Transverse colon (tissue), 4 donors: ENCODE results near the gene HMGCS1. TPM values are rescaled to one million over a fixed set of nuclear protein-coding genes. Genes with fewer than 3 reads are reported as not detected.

Experiments
- DNase-seq: peaks from one replicate; pipeline ENCODE4 v3.0.0-alpha.2; 2019
- H3K27ac ChIP-seq, 4 donors: fragments of 200-600 bp; sonication (generic); 2 replicates each; pipeline ENCODE4 v1.5.1; 2016 to 2018; ENCODE audit warnings: inconsistent platforms in 4 of 4
- H3K27me3 ChIP-seq: fragments of 200-600 bp; sonication (generic); 2 replicates; pipeline ENCODE4 v1.5.1; 2017; ENCODE audit warnings: inconsistent platforms
- H3K36me3 ChIP-seq, 4 donors: fragments of 200-600 bp; sonication (generic); 2 replicates each; pipeline ENCODE4 v1.5.1; 2017 to 2019; ENCODE audit warnings: inconsistent platforms in 4 of 4
- H3K4me1 ChIP-seq, 4 donors: fragments of 200-600 bp; sonication (generic); 2 replicates each; pipeline ENCODE4 v1.5.1; 2017 to 2020; ENCODE audit warnings: inconsistent platforms in 4 of 4
- H3K4me3 ChIP-seq, 4 donors: fragments of 200-600 bp; sonication (generic); 1 replicate in 1 of 4; 2 replicates in 3 of 4; pipeline versions ENCODE4 v1.5.1 to v1.6.1; 2017 to 2019; ENCODE audit warnings: inconsistent platforms in 4 of 4
- H3K9me3 ChIP-seq, 2 donors: fragments of 200-600 bp; sonication (generic); 2 replicates each; pipeline ENCODE4 v1.5.1; 2017 to 2019; ENCODE audit warnings: inconsistent platforms in 2 of 2
- EP300 ChIP-seq: sonication (generic); formaldehyde crosslinking; IDR thresholded peaks from one replicate; pipeline ENCODE4 v1.6.1; 2017; ENCODE audit warnings: antibody characterized with exemption, low read depth
- POLR2A ChIP-seq: fragments of 450-650 bp; IDR thresholded peaks from one replicate; pipeline ENCODE4 v1.6.1; 2016; ENCODE audit warnings: antibody characterized with exemption, mild to moderate bottlenecking, moderate library complexity
- POLR2AphosphoS5 ChIP-seq, 3 donors: sonication (generic); formaldehyde crosslinking; IDR thresholded peaks; one replicate each; pipeline ENCODE4 v1.6.1; 2016; ENCODE audit warnings: antibody characterized with exemption in 3 of 3
- WGBS, 2 donors: methylation state at CpG; one replicate each; pipeline ENCODE4 v1.1.5; 2018; ENCODE audit warnings: low coverage in 1 of 2; 5-methylcytosine and 5-hydroxymethylcytosine counted together
- in situ Hi-C, 4 donors: fragments of 200-750 bp; cut with MboI; loops; one replicate each; pipeline versions ENCODE4 v1.15.0 to v1.15.1; 2017; ENCODE audit warnings: low sequenced_read_pairs in 3 of 4, low pct_ligation_motif_present in 1 of 4, low pct_unique_long_range_greater_than_20kb in 1 of 4
- intact Hi-C: fragments of 100-400 bp; cut with DNase I; formaldehyde crosslinking; loops from one replicate; pipeline ENCODE4 v1.15.1; 2023; ENCODE audit warnings: low total_unique reads
- total RNA-seq, 4 donors: library from RNA; depleted of rRNA; stranded (reverse); fragments of >200 nt; gene quantifications; one replicate each; pipeline ENCODE4 v1.1.0, GENCODE V29; 2016
- TF ChIP-seq, protein P1 (sequence below), 5 experiments: fragments of 200-600 bp in 3 of 5; fragments of 450-650 bp in 2 of 5; sonication (generic) in 3 of 5; IDR thresholded peaks; 1 replicate in 2 of 5; 2 replicates in 3 of 5; pipeline ENCODE4 v1.5.1; 2016 to 2017; ENCODE audit warnings: antibody characterized with exemption in 5 of 5, inconsistent platforms in 3 of 5, mild to moderate bottlenecking in 2 of 5, moderate library complexity in 1 of 5

The HMGCS1 gene
- total RNA-seq, 4 donors from 2014 or later = 16.9 to 51.4 (median 41.8) TPM

GRCh38 chr5:43316421-43316820, 3.2 kb upstream of the HMGCS1 start:
- DNase-seq = no peak
- intact Hi-C loops (no loop called here), in situ Hi-C loops (loop anchor here (10.0 to 25.0 kb wide), 2 partner anchors 171 to 212 kb away; partner anchors contain the start of gene TMEM267 (in 4 of the 4))
- 91 to 93% methylated on average over 1 to 5 of the region's 5 CpGs for WGBS, 2 donors
- no peaks in the 10 kb centered on the region for H3K36me3 ChIP-seq
- no peaks in the 10 kb centered on the region for H3K27me3 ChIP-seq
- peaks cover 9 to 16% (median 11%) of the 10 kb centered on the region in 4 donors for H3K4me1 ChIP-seq
- TF ChIP-seq POLR2A (no peak), EP300 (no peak), POLR2AphosphoS5 (IDR thresholded peaks at IDR 0.05) (no peak)
- TF ChIP-seq, protein P1, sequence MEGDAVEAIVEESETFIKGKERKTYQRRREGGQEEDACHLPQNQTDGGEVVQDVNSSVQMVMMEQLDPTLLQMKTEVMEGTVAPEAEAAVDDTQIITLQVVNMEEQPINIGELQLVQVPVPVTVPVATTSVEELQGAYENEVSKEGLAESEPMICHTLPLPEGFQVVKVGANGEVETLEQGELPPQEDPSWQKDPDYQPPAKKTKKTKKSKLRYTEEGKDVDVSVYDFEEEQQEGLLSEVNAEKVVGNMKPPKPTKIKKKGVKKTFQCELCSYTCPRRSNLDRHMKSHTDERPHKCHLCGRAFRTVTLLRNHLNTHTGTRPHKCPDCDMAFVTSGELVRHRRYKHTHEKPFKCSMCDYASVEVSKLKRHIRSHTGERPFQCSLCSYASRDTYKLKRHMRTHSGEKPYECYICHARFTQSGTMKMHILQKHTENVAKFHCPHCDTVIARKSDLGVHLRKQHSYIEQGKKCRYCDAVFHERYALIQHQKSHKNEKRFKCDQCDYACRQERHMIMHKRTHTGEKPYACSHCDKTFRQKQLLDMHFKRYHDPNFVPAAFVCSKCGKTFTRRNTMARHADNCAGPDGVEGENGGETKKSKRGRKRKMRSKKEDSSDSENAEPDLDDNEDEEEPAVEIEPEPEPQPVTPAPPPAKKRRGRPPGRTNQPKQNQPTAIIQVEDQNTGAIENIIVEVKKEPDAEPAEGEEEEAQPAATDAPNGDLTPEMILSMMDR (IDR thresholded peaks at IDR 0.05) = no peak
- H3K27ac ChIP-seq = no peak overlapping the region
- no peak overlapping the region for H3K4me3 ChIP-seq
- H3K9me3 ChIP-seq = no peaks in the 10 kb centered on the region

GRCh38 chr5:43315682-43316081, 2.5 kb upstream of the HMGCS1 start:
- no peaks in the 10 kb centered on the region for H3K36me3 ChIP-seq
- H3K27ac ChIP-seq = no peak overlapping the region
- no peak for DNase-seq
- intact Hi-C loops (no loop called here), in situ Hi-C loops (loop anchor here (10.0 to 25.0 kb wide), 2 partner anchors 172 to 211 kb away; partner anchors contain the start of gene TMEM267 (in 4 of the 4))
- H3K4me1 ChIP-seq = peaks cover 9 to 19% (median 14%) of the 10 kb centered on the region in 4 donors
- H3K9me3 ChIP-seq = no peaks in the 10 kb centered on the region
- no peak for TF ChIP-seq POLR2AphosphoS5 (IDR thresholded peaks at IDR 0.05)
- H3K27me3 ChIP-seq = no peaks in the 10 kb centered on the region
- H3K4me3 ChIP-seq = no peak overlapping the region
- WGBS, 2 donors = 70 to 81% methylated on average over 3 of the region's 3 CpGs

DNA sequence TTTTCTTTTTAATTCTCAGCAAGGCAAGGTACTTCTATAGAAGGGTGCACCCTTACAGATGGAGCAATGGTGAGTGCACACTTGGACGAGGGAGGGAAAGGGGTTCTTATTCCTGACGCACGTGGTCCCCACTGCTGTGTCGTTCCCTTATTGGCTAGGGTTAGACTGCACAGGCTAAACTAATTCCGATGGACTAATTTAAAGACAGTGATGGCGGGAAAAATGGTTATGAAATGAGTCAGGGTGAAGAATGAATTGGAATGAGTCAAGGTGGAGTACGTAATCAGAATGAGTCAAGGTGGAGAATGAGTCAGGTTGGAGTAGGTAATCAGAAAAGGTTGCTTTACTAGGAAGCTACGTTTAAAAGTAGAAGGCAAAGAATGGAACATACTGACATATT, 2.1 kb upstream of the HMGCS1 start:
- TF ChIP-seq POLR2A (no peak), POLR2AphosphoS5 (IDR thresholded peaks at IDR 0.05) (no peak), EP300 (no peak)
- TF ChIP-seq, protein P1 (IDR thresholded peaks at IDR 0.05) = no peak
- WGBS, 2 donors = 81 to 100% methylated on average over 3 to 8 of the region's 8 CpGs
- H3K9me3 ChIP-seq = no peaks in the 10 kb centered on the region
- DNase-seq = no peak
- H3K36me3 ChIP-seq = no peaks in the 10 kb centered on the region
- peaks cover 9 to 22% (median 15%) of the 10 kb centered on the region in 4 donors for H3K4me1 ChIP-seq
- H3K27me3 ChIP-seq = no peaks in the 10 kb centered on the region
- intact Hi-C loops = no loop called here
- no peak overlapping the region for H3K4me3 ChIP-seq
- H3K27ac ChIP-seq = no peak overlapping the region
- in situ Hi-C loops = loop anchor here (10.0 to 25.0 kb wide), 2 partner anchors 172 to 210 kb away; partner anchors contain the start of gene TMEM267 (in 4 of the 4)

DNA sequence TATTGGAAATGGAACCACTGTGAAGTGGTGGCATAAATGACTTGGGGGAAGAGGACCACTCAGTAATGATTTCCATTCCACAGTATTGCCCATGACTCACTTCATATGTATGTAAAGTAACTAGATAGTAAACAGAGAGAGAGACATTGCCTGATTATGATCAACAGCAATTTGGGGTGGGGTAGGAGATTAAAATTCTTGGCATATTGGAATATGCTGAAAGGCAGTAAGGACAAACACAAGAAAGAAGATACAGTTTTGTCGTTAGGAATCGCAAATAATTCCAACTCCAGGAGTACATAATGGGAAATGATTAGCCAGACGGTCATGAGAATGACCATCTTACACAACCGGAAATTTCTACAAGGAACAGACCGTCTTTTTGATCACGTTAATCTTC, 1.5 kb upstream of the HMGCS1 start:
- H3K4me1 ChIP-seq = peaks cover 9 to 27% (median 18%) of the 10 kb centered on the region in 4 donors
- H3K4me3 ChIP-seq = no peak overlapping the region
- TF ChIP-seq POLR2A (no peak), EP300 (no peak), POLR2AphosphoS5 (IDR thresholded peaks at IDR 0.05) (no peak)
- TF ChIP-seq, protein P1 (IDR thresholded peaks at IDR 0.05) = no peak
- no peaks in the 10 kb centered on the region for H3K36me3 ChIP-seq
- H3K9me3 ChIP-seq = no peaks in the 10 kb centered on the region
- intact Hi-C loops (no loop called here), in situ Hi-C loops (loop anchor here (10.0 to 25.0 kb wide), 2 partner anchors 173 to 210 kb away; partner anchors contain the start of gene TMEM267 (in 4 of the 4))
- DNase-seq = no peak
- WGBS, 2 donors = 93 to 96% methylated on average over 4 to 6 of the region's 6 CpGs
- no peak overlapping the region for H3K27ac ChIP-seq
- H3K27me3 ChIP-seq = no peaks in the 10 kb centered on the region
